Endothelial cell of hepatic sinusoid (primary cell): ENCODE results near the gene HIGD2A.

ENCODE experiments used
- in situ Hi-C: cut with HindIII; loops from 2 replicates; pipeline ENCODE4 v1.10.0; 2017; ENCODE audit warnings: low sequenced_read_pairs

Gene HIGD2A

GRCh38 chr5:176388444-176389134, at the start of gene HIGD2A, which contains the start of gene NOP16:
Gene HIGD2A (plus strand): TSS chr5:176388751. CDS start chr5:176388820, 69 bp downstream.
Gene NOP16 (minus strand): TSS chr5:176388598. CDS start chr5:176388539, 59 bp downstream.
- in situ Hi-C loops: no loop called here

GRCh38 chr5:176339304-176339703, 49.2 kb upstream of the HIGD2A start:
- in situ Hi-C loops: no loop called here

GRCh38 chr5:176341325-176342157, 47.0 kb upstream of the HIGD2A start:
- in situ Hi-C loops: no loop called here

- in situ Hi-C loops: no loop called here
These were observed 46.4 kb upstream of the HIGD2A start for GRCh38 chr5:176342158-176342483.

- in situ Hi-C loops: no loop called here
These were observed 45.6 kb upstream of the HIGD2A start for GRCh38 chr5:176342766-176343458.

DNA sequence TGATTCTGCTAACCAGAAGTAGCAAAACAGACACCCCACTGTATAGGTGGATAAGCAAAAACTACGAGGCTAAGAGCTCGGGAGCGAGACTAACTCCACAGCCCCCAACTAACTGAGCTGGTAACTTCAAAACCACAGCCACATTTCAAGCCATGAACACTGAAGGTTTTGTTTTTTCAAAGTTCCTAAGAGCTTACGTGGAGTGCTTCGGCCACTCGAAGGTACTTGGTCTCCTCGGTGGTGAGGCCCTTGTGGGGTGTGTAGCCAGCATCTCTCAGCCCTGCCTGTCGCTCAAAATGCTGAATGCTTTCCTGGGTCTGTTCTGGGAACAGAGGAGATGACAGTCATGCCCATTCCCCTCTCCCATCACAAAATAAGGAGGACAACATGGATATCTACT, 38.1 kb upstream of the HIGD2A start:
- in situ Hi-C loops: no loop called here

DNA sequence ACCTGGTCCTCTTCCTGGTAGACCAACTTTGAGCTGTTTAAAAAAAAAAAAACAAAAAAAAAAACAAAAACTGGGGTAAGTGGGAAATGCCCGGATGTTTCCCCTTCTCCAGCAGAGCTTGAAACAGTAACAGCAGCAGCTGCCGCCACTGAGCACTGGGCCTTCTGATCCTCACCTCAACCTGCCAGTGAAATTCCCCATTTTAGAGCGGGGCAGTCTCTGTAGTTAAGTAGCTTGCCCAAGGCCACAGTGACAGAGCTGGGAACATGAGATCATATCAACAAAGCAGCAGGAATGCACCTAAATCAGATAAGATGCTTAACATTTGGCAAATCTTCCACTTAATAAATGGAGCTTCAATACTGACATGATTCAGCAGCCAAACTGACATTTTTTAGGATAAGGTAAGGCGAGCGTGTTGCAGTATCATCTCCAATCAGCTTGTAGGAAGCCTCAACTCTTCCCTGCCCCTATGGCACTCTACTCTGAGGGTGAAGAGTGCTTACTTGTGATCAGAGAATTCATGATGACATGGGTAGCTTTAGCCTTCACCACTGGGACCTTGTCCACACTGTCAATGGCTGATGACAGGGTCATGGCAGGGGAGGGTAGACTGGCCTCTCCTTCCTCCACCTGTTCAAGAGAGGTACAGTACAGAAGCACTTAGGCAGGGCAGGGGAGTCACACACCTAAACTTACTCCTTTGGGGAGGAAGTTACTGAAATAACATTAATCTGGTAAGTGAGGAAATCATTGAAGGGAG, 36.3 kb upstream of the HIGD2A start:
- in situ Hi-C loops: no loop called here

DNA sequence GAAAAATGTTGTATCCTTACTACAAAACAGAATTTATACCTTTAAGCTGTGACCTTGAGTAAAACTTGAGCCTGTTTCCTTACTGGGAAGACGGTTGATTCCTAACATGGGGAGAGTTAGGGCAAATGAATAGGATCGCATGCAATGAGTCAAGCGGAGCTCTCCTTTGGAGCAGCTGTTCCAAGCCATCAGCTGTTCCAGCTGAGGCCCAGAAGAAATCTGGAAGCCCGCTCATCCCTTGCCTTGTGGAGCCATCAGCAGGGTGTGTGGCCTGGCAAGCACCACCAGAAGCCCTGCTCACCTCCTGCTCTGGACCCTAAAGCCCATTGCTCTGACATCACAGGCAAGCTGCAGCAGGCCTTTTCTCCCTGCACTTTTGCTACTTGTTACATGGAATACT, 35.0 kb upstream of the HIGD2A start:
- in situ Hi-C loops: no loop called here

GRCh38 chr5:176355400-176356178, 33.0 kb upstream of the HIGD2A start:
- in situ Hi-C loops: no loop called here

DNA sequence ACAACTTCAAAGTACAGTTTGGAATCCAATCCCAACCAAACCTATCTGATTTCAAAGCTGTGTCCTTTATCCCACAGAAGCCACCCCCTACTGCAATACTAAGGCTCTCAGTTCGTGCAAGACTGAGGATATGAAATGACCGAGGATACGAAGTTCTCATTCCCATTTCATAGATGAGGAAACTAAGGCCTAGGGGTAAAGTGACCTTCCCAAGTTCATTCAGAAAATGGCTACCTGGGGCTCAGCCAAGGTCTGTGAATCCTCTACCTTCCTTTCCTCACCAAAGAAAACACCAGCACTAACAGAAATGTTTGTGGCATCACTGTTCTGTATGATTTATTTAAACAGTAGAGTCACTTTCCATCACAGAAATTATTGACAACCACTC, 32.4 kb upstream of the HIGD2A start:
- in situ Hi-C loops: no loop called here

DNA sequence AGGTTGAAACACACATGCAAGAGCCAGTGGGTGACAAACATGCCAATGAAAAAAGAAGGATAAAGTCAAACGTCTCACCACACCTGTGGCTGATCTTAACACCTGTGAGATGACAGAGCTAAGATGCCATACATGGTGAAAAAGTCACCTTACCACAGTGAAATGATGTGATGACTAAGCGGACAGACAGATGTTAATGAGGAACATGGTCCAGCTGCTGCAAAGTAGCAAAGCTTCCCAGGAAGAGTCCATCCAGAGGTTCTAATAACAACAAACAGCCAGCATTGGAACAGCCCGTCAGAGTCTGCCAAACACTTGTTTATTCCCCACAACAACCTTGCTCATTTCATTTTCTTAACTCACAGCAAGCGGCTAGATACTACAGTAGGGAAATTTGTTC, 28.9 kb upstream of the HIGD2A start:
- in situ Hi-C loops: no loop called here

DNA sequence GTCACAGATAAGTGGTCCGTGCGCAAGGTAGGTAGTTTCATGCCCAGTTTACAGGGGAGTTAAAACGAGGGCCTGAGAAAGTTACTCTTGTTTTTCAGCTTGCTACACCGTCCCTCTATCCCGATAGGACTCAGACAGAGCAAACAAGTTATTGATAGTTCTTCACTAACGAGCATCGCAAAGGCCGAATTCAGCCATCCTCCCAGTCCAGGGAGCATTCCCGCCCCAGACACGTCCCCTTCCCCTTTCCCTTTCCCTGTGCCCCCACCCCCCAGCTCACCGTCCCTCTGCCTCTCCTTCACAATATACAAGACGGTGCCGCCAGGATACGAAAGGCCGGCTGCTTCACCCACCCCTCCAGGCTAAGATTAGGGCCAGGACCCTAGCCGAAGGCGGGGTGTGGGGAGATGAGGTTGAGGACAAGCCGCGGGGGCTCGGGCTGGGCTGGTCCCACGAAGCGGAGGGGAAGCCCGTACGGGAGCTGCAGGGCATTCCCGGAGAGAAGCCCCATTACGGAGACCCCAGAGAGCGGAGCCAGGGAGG, 27.6 kb upstream of the HIGD2A start:
- in situ Hi-C loops: no loop called here

GRCh38 chr5:176361437-176362232, 26.9 kb upstream of the HIGD2A start, which contains the start of gene KIAA1191:
Gene KIAA1191 (minus strand): TSS chr5:176361764. CDS start chr5:176359508, 2,256 bp downstream.
- in situ Hi-C loops: no loop called here

- in situ Hi-C loops: no loop called here
These were observed 26.4 kb upstream of the HIGD2A start for GRCh38 chr5:176362233-176362490.

GRCh38 chr5:176364765-176365350, 23.7 kb upstream of the HIGD2A start:
- in situ Hi-C loops: no loop called here

DNA sequence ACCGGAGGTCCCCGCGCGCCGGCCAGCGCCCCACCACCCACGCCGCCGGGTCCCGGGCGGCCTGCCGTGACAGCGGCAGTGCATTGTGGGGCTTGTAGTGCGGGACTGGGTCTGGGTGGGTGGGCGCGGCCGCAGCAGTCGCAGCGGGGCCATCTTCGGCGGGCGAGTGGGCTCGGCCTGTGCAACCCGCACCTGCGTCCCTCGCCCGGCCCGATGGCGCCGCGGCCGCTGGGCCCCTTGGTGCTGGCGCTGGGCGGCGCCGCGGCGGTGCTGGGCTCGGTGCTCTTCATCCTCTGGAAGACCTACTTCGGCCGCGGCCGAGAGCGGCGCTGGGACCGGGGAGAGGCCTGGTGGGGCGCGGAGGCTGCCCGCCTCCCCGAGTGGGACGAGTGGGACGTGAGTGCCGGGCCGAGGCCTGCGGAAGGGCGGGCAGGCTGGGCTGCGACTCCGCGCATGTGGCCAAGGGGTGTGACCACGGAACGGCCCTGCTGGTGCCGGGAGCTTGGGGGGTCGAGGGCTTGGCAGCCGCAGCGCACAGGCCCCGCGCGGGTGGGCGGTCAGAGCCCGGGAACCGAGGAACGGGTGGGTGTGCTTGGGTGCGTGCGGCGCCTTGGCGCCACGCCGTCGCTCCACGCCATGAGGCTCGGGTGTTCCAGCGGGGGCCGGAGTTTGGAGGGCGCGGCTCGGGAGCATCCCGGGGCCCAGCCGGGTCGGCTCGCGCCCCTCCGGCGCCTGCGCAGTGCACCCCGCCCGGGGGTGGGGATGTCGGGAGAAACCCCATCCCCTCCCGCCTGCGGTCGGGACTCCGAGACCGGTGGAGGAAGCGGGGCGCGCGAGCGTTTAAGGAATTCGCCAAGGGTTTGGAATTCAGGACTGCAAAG, 23.0 kb upstream of the HIGD2A start, which contains the start of gene ARL10:
Gene ARL10 (plus strand): TSS at position 137 of the 881 bp plus-strand sequence. CDS start 77 bp downstream, at position 214.
- in situ Hi-C loops: no loop called here

- in situ Hi-C loops: no loop called here
These were observed 22.2 kb upstream of the HIGD2A start for GRCh38 chr5:176366232-176366894.
